Left renal pelvis (tissue), 4 donors: Measurements from ENCODE around the gene ARHGAP29. TPM values are rescaled to one million over a fixed set of nuclear protein-coding genes. Genes with fewer than 3 reads are reported as not detected.
A peak's percentile ranks its signal among the peaks of the same experiment; 100 is the strongest.
"Not testable (repeated sequence)": the region's sequence is repeated elsewhere in the genome, so short reads cannot be mapped to it uniquely, and the experiment has no call there.

Experiments
- DNase-seq, 4 donors: peaks; one replicate each; pipeline ENCODE4 v3.0.0-alpha.2; 2013; ENCODE audit warnings: low read depth in 4 of 4, low spot score in 3 of 4
- polyA plus RNA-seq, 4 donors: library from polyadenylated mRNA; unstranded; fragments of 120-200 nt; gene quantifications; one replicate each; pipeline ENCODE4 v1.2.1, GENCODE V29; 2013; ENCODE audit not compliant: insufficient read length in 4 of 4

Gene ARHGAP29
- polyA plus RNA-seq, 4 donors = 21.5 to 93.0 (median 77.7) TPM

DNA sequence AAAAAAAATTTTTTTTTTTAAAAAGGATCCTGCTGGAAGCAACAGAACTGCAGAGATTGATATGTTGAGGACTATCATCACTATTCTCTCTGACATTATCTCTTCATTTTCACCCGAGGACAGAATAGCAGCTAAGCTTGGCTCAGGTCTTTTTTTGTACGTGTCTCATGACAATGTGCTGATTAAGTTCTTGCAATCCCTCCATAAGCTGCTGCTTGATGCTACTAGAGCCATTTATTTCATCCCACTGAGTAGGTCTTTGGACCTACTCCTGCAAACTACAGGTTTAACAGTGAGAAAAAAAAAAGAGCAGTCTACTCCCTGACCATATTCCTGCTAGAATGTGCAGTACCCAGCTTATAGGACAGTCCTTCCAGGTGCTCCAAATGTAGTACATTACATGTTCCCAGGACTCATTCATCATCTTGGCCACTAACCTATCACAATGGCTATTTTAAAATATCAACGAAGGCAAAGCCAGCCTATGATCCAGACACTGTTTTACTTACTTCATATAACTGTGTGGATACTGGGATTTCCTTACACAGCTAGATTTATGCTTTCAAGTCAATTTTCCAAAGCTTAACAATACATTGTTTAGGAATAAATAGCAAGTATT lies 54.1 kb downstream of the ARHGAP29 start:
- DNase-seq = no peak

DNA sequence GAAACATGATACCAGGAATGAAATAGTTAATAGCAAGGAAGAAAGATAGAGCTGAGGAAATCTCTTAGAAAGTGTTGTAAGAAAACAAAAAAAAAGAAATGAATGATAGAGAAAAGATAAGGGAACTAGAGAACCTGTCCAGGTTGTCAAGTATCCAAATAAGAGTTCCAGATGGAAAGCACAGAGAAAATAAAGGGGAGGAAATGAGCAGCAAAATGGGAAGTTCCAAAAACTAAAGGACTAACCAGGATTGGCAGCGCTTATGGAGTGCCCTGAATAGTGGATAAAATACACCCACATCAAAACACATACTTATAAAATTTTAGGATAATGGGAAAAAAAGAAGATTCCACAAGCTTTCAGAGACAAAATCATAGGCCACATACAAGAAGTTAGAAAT lies 55.2 kb downstream of the ARHGAP29 start:
- DNase-seq = no peak

DNA sequence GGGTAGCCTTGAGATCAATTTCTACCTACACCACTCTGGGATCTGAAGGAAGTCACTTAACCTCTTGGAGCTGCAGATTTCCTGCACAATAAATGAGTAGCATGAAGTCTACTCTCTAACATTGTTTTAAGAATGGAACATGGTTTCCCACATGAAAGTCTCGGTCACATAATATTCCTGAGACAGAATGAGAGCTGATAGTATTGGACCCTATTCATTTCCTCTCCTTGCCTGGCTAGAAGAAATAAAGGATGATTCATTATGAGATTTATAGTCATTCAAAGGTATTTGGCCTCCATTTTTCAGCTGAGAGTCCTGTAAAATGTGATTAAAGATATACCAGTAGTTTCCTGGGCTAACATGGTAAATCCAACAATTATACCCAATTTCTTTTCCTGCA lies 56.7 kb downstream of the ARHGAP29 start:
- no peak for DNase-seq

DNA sequence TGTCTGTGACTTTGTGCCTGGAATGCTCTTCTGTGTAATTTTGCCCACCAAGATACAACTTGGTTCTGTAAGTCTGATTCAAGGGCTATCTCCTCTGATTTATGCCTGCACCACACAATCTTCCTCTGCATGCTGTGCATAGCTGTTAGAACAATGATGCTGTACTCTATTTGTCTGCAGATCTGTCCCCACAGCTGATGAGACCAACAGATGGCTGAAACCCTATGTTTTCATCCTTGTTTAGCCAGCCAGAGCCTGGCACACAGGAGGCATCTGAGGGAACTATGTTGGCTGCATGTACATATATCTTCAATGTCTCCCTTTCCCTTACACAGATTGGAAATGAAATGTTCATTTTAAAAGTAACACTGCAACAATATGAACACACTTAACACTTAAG lies 58.5 kb downstream of the ARHGAP29 start:
- no peak for DNase-seq

DNA sequence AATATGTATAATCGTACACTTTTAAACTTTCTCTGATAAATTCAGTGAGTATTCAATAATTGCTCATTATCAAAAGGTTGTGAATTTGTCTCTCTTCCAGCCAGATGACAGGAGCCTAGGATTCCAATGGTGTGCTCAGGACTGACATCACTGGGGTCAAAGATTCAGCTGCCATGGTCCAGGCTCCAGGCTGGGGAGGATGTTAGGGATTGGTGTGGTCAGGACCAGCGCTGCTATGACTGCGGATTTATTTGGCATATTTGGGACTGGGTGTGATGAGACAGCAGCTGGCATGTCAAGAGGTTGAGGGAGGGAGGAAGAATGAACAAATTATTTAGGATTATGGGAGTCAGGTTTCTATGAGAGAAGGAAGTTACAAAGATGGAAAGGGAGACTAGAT lies 68.3 kb downstream of the ARHGAP29 start:
- DNase-seq = no peak

DNA sequence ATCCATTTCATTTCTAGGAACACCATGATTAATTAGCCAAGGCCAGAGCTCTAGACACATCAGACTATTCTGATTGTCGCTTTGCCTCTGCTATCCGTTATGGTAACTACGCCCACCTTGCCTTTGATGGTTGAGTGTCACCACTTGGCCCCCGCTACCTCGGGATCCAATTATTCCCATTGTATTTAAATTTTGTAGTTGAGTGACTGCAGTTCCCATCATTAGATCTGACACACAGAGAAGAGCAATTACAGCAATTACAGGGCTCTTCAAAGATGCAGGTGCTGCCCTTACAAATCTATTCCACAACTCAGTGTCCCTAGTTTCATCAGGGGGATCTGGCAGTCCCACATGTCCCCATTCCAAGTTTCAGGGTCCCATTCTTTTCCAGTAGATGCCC lies 71.5 kb downstream of the ARHGAP29 start:
- DNase-seq = no peak

DNA sequence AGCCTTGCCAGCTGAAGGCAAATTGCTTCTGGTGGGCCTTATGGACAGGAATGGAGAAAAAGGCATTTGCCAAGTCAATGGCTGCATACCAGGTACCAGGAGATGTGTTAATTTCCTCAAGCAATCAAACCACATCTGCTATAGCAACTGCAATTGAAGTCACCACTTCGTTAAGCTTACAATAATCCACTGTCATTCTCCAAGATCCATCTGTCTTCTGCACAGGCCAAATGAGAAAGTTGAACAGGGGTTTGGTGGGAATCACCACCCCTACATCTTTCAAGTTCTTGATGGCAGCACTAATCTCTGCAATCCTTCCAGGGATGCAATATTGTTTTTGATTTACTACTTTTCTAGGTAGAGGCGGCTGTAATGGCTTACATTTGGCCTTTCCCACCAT lies 72.5 kb downstream of the ARHGAP29 start:
- DNase-seq = not testable (repeated sequence)

DNA sequence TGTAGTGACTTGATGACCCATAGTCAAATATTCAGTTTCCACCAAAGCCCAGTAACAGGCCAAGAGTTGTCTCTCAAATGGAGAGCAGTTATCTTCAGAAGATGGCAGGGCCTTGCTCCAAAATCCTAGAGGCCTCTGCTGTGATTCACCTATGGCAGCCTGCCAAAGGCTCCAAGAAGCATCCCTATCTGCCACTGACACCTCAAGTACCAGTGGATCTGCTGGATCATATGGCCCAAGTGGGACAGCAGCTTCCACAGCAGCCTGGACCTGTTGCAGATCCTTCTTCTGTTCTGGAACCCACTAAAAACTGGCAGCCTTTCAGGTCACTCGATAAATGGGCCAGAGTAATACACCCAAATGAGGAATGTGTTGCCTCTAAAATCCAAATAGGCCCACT lies 73.3 kb downstream of the ARHGAP29 start:
- not testable (repeated sequence) for DNase-seq

DNA sequence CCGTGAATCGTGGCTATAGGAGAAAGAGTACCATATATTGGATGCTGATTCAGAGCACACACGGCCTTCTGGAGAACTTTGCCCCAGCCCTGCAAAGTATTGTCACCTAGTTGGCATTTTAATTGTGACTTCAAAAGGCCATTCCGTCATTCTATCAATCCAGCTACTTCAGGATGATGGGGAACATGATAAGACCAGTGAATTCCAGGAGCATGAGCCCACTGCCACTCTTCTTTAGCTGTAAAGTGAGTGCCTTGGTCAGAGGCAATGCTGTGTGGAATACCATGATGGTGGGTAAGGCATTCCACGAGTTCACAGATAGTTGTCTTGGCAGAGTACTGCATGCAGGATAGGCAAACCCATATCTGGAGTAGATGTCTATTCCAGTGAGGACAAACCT lies 74.1 kb downstream of the ARHGAP29 start:
- not testable (repeated sequence) for DNase-seq

DNA sequence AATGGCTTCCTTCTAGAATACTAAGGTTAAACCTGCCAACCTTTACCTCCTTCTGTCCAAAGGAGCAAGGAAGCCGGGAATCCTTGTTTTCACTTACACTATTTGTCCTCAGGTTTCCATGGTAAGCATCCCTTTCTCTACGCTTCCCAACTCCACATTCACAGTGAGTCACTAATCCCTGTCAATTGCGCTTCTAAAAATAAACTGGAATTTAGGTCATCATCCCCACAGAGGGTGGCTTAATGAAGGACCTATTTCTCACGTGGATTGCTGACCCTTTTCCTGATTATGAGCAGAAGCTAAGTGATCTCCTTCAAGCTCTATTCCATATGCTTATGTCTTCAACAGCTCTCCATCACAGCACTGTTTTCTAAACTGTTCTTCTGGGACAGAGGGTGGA lies 76.6 kb downstream of the ARHGAP29 start:
- DNase-seq = no peak

DNA sequence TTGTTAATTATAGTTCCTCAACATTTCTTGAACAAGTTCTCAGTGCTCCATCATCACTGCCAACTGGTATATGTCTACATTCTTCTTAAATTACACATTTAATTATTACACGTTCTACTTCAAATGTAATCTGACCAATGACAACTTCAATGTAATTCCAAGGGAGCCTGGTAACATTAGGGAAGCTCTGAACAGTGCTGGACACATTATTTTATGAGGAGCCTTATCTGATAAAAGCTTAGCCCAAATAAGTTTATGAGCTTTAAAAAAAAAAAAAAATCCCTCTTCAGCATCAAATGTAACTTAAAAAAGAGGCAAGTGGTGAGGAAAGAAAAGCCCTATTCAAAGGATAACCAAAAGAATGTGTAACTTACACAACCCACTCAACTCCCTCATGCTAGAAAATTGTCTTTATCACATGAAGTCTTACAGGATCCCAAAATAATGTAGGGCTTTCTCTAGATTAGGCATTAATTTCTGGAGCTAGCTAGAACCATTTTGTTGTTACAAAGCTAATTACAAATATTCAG lies 81.2 kb downstream of the ARHGAP29 start:
- DNase-seq = no peak

DNA sequence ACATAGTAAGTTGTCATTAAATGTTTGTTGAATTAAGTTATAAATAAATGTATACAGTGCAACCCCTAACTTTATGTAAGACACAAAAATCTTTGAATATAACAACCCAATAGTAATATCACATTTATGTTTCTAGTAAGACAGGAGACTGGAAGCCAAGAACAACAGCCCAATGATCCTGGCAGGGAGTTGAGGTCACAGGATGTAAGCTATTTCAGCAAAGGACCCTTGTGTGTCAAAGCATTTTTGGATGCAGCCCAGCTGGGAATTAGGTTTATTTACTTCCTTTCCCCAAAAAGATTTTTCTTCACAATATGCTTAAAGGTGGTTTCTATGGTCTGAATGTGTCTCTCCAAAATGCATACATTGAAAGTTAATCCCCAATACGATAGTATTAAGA lies 82.4 kb downstream of the ARHGAP29 start:
- DNase-seq = peak in 1 of 4 donors; percentile 8

DNA sequence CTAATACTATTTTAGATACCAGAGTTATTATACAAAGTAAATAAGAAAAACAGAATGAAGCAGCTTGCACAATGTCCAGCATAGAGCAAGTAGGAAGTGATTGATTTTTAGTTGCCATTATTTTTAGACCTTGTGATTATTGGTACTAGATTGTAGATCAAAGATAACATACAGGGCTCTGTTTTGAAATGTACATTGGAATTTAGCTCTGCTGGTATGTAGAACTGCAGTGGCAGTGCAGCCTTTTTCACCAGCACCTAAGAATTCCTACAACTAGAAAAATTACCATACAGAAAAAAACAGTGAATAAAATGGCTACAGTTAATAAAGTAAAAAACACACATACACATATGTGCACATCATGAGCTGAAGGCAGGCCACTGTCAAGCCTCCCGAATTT lies 84.3 kb downstream of the ARHGAP29 start:
- no peak for DNase-seq

DNA sequence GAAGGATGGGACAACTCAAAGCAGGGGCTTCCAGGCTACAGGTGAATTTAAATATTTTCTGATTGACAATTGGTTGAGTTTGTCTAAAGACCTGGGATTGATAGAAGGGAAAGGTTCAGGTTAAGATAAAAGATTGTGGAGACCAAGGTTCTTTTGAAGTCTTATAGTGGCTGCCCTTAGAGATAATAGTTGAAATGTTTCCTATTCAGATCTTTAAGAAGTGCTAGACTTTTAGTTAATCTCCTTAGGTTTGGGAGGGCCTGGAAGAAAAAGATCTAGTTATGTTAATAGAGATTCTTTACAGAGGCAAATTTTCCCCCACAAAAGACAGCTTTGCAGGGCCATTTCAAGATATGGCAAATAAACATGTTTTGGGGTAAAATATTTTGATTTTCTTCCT lies 88.2 kb downstream of the ARHGAP29 start:
- not testable (repeated sequence) for DNase-seq

DNA sequence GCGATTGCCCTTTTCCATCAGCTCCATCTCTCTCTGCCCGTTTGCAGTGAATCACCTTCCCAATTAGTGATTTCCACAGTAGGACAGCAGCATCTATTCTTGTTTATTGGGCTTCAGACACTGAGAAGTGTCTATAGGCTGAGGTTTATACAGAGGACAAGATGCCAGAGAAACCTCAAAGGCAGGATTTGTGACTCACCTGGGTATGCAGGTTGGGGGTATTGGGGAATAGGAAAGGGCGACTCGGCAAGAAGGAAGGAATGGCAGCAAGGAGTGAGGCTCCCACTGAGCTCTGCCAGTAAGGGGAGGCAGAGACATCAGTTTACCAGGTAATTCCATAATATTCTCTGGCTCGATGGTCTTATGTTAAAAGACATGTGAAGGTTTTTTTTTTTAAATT lies 91.1 kb downstream of the ARHGAP29 start:
- no peak for DNase-seq

DNA sequence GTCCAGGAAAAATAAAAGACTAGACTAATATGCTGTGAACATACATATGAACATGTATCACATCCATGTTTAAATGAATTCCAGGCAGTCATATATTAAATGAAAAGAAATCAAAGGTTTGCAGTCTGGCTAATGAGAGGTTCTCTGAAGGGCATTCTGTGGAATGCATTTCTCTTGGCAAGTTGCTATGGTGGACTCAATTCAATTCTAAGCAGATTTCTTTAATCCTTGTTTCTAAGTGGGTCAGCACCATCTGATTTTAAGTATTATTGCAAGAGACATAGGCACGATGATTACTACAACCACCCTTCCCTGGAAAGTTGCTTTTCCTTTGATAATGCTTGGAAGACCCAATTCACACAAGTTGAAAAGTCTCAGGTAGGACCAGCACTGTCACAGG lies 92.5 kb downstream of the ARHGAP29 start:
- DNase-seq = no peak

DNA sequence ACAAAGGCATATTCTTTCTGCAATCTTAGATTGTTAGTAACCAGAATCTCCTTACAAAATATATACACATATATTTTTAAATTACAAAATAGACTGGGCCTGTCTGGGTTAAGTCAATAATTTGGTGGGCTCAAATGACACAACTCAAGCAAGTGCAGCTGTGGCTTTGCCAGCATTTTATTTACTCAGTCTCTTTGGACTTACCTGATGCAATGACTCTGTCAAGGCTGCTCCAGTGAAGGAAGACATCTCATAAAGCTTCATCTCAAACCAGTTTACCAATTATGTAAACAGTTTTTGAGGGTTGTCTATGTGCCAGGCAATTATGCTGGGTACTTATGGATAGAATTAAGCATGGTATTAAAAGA lies 93.6 kb downstream of the ARHGAP29 start:
- no peak for DNase-seq

DNA sequence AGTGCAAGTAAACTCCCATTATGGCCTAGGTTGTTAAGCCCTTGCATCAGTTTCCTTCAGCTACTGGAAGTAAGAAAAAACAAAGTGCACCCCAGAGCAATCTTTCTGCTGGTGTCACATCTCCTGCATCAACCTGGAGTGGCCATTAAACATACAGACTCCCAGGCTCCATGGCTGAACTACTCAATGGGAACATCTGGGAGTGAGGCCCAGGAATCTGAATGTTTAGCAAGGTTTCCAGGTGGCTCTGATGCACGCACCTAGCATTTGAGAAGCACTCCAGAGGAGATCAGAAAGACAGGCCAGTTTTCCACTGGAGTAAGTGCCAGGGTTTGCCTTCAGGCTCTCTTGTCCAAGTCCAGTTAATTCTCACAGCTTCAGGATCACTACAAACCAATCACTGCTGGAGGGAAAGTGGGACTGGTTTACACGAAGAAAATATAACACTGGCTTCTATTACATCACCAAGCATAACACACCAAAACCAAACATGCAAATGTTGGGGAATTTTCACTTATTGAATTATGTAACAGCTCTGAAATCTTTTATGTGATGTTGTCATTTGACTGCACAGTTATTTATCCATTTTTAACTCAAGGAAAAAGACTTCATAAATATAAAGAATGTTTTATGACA lies 94.1 kb downstream of the ARHGAP29 start:
- DNase-seq = no peak

DNA sequence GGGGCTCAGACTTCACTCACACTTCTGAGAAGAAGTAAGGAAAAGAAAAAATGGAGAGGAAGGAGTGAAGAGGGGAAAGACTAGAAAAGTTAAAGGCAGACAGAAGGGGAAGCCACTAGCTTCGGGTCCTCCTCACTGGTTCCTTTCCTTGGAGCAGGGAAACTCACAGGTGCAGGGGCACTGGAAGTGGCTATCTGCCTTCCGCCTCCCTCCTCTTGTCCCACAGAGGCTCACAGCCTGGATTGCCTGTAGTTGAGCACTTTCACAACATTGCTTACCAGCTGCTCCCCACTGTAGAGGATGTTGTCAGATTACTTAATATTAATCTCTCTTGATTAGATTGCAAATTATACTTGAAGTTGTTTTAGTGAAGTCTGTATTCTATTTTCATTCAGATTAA lies 94.8 kb downstream of the ARHGAP29 start:
- no peak for DNase-seq

DNA sequence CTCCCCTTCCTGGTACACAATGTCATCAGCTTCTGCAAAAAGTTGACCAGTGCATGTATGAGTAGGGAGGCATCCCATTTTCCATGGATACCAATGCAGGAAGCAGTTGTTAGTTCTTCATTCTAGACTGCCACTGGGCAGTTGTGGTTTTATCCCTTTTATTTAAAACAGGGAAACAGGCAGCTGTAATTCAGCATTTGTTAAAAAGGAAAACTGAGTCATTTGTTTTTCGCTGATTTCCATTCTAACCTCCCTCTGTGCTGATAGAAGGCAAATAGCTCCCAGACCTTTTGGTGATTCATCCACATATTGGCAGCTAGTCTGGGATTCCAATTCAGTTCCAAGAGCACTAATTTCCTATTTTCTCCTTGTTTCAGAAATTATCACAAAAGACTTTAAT lies 95.4 kb downstream of the ARHGAP29 start:
- no peak for DNase-seq

DNA sequence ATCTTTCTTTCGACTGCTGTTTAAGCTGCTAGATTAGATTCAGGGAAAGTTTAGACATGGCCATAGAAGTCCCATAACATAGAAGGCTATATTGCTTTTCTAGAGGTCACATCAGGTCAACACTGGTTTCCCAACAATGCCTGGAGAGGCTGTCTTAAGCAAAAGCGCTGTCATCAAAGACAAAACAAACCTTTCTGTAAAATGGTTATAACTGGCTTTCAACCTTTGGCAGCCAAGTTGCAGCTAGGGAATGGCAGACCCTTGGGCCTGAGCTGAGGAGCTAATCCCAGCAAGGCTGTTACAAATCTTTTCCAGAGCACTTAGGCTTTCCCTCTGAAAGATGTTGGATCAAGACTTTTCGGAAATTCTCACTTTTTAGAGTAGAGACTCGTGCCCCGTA lies 105.3 kb downstream of the ARHGAP29 start:
- DNase-seq = no peak

DNA sequence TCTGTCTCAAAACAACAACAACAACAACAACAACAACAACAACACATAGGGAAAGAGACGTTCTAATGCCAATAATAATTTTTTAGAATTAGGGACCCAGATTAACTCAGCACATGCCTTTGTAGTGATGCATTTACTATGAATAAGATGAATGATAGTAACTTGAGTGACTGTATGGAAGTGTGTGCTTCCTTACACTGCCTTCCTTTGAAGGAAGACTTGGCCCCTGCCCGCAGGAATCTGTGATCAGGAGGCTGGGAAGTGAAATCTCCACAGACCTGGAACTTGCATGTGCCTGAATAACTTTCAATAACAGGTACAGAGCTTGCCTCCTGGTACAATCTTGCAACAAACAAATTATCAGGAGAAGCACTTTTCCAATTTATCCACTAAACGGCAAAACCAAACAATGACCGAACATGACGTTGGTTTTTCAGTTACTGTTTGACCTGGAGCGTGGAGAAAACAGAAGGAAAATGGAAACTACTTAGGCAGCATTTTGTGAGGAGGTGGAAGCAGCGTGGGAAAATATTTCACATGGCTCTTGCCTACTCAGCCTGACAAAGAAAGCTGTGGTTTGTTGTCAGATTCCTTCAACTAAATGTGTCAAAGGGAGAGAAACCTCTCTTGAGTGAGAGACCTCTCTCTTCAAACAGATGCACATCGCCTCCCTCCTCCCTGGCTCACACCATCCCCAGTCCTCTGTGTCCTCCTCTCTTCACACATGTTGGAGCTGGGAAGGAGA lies 106.4 kb downstream of the ARHGAP29 start:
- DNase-seq = no peak
